ENCODE data around the gene MX1. TPM values are rescaled to one million over a fixed set of nuclear protein-coding genes. Genes with fewer than 3 reads are reported as not detected.

MX1 gene
- total and polyA plus RNA-seq, 2 experiments from 2014 or later, result 2.1 to 6.5 TPM

DNA sequence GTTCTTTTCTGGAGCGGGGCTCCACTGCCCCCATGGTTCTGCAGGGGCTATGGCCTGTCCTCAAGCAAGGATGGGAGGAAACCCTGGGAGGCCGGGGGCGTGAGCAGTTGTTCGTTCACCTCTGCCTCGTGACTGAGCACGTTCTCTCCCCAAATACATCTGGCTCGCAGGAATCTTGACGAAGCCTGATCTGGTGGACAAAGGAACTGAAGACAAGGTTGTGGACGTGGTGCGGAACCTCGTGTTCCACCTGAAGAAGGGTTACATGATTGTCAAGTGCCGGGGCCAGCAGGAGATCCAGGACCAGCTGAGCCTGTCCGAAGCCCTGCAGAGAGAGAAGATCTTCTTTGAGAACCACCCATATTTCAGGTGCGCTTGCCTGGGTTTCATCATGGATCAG, 15.5 kb downstream of the MX1 start (continued):
- TF ChIP-seq ZNF331 (CRISPR knock-in tag; IDR thresholded peaks at IDR 0.05; ENCODE audit: low read depth) (no peak), CREB1 (CRISPR knock-in tag; IDR thresholded peaks at IDR 0.05; ENCODE audit: low read depth) (no peak), POLR2AphosphoS5 (IDR thresholded peaks at IDR 0.05; ENCODE audit: low read depth) (no peak)

DNA sequence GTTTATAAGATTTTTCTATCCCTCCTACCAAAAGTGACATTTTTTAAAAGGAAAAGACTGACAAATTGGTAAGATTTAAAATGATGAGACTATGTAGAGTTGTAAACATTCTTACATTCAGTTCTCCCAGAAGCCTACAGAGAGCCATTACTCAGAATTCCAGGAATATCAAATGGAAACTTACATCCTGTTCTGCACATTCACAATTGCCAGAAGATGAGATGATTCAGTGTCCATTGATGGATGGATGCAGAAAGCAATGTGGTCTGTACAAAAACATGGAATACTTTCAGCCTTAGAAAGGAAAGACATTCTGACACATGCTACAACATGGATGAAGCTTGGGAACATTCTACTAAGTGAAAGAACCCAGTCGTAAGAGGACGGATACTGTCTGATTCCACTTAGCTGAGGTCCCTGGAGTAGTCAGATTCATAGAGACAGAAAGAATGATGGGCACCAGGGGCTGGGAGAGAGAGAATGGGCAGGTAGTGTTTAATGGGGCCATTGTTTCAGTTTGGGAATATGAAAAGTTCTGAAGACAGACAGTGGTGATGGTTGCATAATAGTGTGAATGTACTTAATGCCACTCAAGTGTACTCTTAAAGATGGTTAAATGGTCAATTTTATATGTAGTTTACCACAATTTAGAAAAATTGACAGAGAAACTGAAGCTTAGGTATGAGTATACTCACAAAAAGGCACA, 16.6 kb downstream of the MX1 start:
- H3K9me2 ChIP-seq (ENCODE audit: insufficient read depth), result no peaks in the 10 kb centered on the region
- no peaks in the 10 kb centered on the region for H4K20me1 ChIP-seq (replicated peaks; ENCODE audit: insufficient read depth)
- H3K79me2 ChIP-seq (replicated peaks; ENCODE audit: insufficient read depth), result no peaks in the 10 kb centered on the region
- Mint-ChIP-seq H3K4me1 (peaks cover 7% of the 10 kb centered on the region; the same call in 1 of the 3 replicates), H3K36me3 (ENCODE audit: low read depth) (peaks cover 4% of the 10 kb centered on the region; the same call in 1 of the 3 replicates), H3K4me3 (no peak overlapping the region), H3K27me3 (ENCODE audit: insufficient read depth, low read depth, poor library complexity) (peaks cover 4% of the 10 kb centered on the region), H3K27ac (no peak overlapping the region), H3K9me3 (no peaks in the 10 kb centered on the region)
- H2AFZ ChIP-seq, result no peak overlapping the region
- H3K27me3 ChIP-seq (ENCODE audit: insufficient read depth), result no peaks in the 10 kb centered on the region
- H3K36me3 ChIP-seq (ENCODE audit: insufficient read depth), result no peaks in the 10 kb centered on the region
- H3F3A ChIP-seq (replicated peaks; ENCODE audit: low read depth), result no peaks in the 10 kb centered on the region
- no peak overlapping the region for H3K4me3 ChIP-seq
- H3K27ac ChIP-seq (ENCODE audit: low read depth), result no peak overlapping the region
- TF ChIP-seq JUNB (IDR thresholded peaks at IDR 0.05; ENCODE audit: unreplicated experiment) (no peak), STAT1 (IDR thresholded peaks at IDR 0.05; ENCODE audit: unreplicated experiment) (no peak), EZH2phosphoT487 (IDR thresholded peaks at IDR 0.05; ENCODE audit: unreplicated experiment) (no peak), ZNF114 (CRISPR knock-in tag; IDR thresholded peaks at IDR 0.05) (no peak), ZNF331 (CRISPR knock-in tag; IDR thresholded peaks at IDR 0.05; ENCODE audit: low read depth) (no peak), EZH2 (IDR thresholded peaks at IDR 0.05; ENCODE audit: low read depth, unreplicated experiment) (no peak)
- TF ChIP-seq, protein P1, sequence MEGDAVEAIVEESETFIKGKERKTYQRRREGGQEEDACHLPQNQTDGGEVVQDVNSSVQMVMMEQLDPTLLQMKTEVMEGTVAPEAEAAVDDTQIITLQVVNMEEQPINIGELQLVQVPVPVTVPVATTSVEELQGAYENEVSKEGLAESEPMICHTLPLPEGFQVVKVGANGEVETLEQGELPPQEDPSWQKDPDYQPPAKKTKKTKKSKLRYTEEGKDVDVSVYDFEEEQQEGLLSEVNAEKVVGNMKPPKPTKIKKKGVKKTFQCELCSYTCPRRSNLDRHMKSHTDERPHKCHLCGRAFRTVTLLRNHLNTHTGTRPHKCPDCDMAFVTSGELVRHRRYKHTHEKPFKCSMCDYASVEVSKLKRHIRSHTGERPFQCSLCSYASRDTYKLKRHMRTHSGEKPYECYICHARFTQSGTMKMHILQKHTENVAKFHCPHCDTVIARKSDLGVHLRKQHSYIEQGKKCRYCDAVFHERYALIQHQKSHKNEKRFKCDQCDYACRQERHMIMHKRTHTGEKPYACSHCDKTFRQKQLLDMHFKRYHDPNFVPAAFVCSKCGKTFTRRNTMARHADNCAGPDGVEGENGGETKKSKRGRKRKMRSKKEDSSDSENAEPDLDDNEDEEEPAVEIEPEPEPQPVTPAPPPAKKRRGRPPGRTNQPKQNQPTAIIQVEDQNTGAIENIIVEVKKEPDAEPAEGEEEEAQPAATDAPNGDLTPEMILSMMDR (conservative IDR thresholded peaks at IDR 0.05; ENCODE audit: low read depth in 2 of 2), result no peak
- TF ChIP-seq, protein P2, sequence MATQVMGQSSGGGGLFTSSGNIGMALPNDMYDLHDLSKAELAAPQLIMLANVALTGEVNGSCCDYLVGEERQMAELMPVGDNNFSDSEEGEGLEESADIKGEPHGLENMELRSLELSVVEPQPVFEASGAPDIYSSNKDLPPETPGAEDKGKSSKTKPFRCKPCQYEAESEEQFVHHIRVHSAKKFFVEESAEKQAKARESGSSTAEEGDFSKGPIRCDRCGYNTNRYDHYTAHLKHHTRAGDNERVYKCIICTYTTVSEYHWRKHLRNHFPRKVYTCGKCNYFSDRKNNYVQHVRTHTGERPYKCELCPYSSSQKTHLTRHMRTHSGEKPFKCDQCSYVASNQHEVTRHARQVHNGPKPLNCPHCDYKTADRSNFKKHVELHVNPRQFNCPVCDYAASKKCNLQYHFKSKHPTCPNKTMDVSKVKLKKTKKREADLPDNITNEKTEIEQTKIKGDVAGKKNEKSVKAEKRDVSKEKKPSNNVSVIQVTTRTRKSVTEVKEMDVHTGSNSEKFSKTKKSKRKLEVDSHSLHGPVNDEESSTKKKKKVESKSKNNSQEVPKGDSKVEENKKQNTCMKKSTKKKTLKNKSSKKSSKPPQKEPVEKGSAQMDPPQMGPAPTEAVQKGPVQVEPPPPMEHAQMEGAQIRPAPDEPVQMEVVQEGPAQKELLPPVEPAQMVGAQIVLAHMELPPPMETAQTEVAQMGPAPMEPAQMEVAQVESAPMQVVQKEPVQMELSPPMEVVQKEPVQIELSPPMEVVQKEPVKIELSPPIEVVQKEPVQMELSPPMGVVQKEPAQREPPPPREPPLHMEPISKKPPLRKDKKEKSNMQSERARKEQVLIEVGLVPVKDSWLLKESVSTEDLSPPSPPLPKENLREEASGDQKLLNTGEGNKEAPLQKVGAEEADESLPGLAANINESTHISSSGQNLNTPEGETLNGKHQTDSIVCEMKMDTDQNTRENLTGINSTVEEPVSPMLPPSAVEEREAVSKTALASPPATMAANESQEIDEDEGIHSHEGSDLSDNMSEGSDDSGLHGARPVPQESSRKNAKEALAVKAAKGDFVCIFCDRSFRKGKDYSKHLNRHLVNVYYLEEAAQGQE (IDR thresholded peaks at IDR 0.05; ENCODE audit: unreplicated experiment), result no peak
- no peak overlapping the region for H3K4me2 ChIP-seq
- no peaks in the 10 kb centered on the region for H3K4me1 ChIP-seq (ENCODE audit: insufficient read depth)
- DNase-seq (ENCODE audit: low spot score), result no peak
- no peak for ATAC-seq
